AG09309 (cell line): ENCODE results near the gene PTDSS2.
"Not testable (repeated sequence)": the region's sequence is repeated elsewhere in the genome, so short reads cannot be mapped to it uniquely, and the experiment has no call there.

Source experiments
- DNase-seq: peaks from one replicate; pipeline ENCODE4 v3.0.0-alpha.2; 2010; ENCODE audit warnings: low read depth
- H3K4me3 ChIP-seq: 2 replicates; pipeline ENCODE4 v1.5.1; 2011; ENCODE audit warnings: mild to moderate bottlenecking, low read depth, low read length, moderate library complexity; ENCODE audit not compliant: control insufficient read depth
- TF ChIP-seq, protein P1 (sequence below): IDR thresholded peaks from 2 replicates; pipeline ENCODE4 v1.5.1; 2011; ENCODE audit warnings: mild to moderate bottlenecking, low read depth, low read length, inconsistent platforms; ENCODE audit not compliant: insufficient read depth, control insufficient read depth; ENCODE audit errors: missing control alignments

PTDSS2 gene

GRCh38 chr11:420054-420910 is 29.8 kb upstream of the PTDSS2 start:
- no peak for DNase-seq
- TF ChIP-seq, protein P1, sequence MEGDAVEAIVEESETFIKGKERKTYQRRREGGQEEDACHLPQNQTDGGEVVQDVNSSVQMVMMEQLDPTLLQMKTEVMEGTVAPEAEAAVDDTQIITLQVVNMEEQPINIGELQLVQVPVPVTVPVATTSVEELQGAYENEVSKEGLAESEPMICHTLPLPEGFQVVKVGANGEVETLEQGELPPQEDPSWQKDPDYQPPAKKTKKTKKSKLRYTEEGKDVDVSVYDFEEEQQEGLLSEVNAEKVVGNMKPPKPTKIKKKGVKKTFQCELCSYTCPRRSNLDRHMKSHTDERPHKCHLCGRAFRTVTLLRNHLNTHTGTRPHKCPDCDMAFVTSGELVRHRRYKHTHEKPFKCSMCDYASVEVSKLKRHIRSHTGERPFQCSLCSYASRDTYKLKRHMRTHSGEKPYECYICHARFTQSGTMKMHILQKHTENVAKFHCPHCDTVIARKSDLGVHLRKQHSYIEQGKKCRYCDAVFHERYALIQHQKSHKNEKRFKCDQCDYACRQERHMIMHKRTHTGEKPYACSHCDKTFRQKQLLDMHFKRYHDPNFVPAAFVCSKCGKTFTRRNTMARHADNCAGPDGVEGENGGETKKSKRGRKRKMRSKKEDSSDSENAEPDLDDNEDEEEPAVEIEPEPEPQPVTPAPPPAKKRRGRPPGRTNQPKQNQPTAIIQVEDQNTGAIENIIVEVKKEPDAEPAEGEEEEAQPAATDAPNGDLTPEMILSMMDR: no peak
- H3K4me3 ChIP-seq: no peak overlapping the region

DNA sequence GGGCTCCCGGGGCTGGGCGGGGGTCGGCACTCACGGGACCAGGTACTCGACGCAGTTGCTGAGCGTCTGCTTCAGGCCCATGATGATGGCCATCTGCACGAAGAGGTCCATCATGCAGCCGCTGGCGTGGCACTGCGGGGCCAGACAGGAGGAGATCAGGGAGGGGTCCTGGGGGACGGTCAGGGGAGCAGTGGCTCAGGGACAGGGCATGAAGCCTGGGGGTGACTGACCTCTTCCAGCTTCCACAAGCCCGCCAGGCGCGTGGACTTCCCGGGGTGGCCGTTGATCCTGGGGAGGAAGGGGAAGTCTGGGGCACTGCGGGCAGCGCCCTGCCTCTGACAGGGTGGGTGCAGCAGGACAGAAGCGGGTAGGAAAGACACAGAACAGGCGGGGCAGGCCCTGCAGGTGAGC is 29.2 kb upstream of the PTDSS2 start:
- DNase-seq: no peak
- H3K4me3 ChIP-seq: no peak overlapping the region
- TF ChIP-seq, protein P1: no peak

- TF ChIP-seq, protein P1: no peak
- no peak for DNase-seq
- H3K4me3 ChIP-seq: no peak overlapping the region
Observed at GRCh38 chr11:422249-422656, 27.8 kb upstream of the PTDSS2 start.

GRCh38 chr11:424232-424631 is 25.8 kb upstream of the PTDSS2 start:
- TF ChIP-seq, protein P1: no peak
- H3K4me3 ChIP-seq: no peak overlapping the region
- DNase-seq: no peak

DNA sequence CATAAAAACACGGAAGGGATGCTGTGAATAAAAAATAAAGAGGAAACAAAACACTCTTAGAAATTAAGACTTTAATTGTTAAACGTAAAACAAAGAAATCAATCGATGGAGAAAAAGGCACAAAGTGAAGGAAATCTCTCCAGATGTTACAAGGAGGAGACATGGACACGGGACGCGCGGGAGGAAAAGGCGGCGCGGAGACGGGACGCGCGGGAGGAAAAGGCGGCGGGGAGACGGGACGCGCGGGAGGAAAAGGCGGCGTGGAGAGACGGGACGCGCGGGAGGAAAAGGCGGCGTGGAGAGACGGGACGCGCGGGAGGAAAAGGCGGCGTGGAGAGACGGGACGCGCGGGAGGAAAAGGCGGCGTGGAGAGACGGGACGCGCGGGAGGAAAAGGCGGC is 25.3 kb upstream of the PTDSS2 start:
- not testable (repeated sequence) for DNase-seq, H3K4me3 ChIP-seq

DNA sequence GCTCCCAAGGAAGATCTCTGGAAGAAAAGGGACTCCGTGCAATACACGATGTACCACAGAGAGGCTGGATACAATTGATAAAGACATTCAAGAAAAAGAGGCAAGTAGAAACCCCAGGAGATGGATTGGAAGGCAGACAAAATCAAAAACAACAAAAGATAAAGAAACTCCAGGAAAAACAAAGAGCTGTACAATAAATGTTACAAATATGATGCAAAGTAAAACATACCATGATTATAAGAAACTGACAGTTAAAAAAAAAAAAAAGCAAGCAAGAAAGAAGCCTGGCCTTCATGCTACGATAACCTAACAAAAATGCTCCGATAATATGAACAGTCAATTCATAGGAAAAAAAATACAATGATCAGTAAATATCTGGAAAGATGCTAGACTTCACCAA is 24.8 kb upstream of the PTDSS2 start:
- H3K4me3 ChIP-seq: no peak overlapping the region
- TF ChIP-seq, protein P1: no peak
- DNase-seq: no peak

DNA sequence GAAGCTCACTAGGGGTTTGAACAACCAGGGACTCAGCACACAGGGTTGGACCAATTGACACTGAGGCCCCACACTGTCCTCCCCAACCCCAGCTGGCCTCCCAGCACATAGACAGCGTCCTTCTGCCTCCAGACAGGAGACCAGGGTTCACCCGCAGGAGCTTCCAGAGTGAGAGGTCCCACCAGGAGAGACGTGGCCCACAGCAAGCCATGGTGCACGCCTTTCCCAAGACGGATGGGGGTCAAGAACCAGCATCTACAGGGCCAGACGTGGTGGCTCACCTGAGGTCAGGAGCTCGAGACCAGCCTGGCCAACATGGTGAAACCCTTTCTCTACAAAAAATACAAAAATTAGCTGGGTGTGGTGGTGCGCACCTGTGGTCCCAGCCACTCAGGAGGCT is 23.2 kb upstream of the PTDSS2 start:
- no peak overlapping the region for H3K4me3 ChIP-seq
- DNase-seq: no peak
- TF ChIP-seq, protein P1: no peak
